Neural progenitor cell (in vitro differentiated cells): ENCODE measurements around the gene PRPF38B. TPM values are rescaled to one million over a fixed set of nuclear protein-coding genes. Genes with fewer than 3 reads are reported as not detected.

Experiments used
- DNase-seq: peaks from one replicate; pipeline ENCODE4 v3.0.0-alpha.2; 2016; ENCODE audit warnings: low spot score
- H2AFZ ChIP-seq: fragments of 200-600 bp; sonication (generic); replicated peaks from 2 replicates; pipeline ENCODE4 v1.6.1; 2016; ENCODE audit warnings: antibody characterized with exemption
- H3F3A ChIP-seq: fragments of 200-600 bp; sonication (generic); 2 replicates; pipeline ENCODE4 v1.6.1; 2016; ENCODE audit warnings: antibody characterized with exemption, low read depth
- H3K27ac ChIP-seq: fragments of 200-600 bp; sonication (generic); 2 replicates; pipeline ENCODE4 v1.5.1; 2016; ENCODE audit warnings: mild to moderate bottlenecking
- H3K27me3 ChIP-seq: fragments of 200-600 bp; sonication (generic); 2 replicates; pipeline ENCODE4 v1.6.1; 2016; ENCODE audit warnings: mild to moderate bottlenecking, moderate library complexity
- H3K36me3 ChIP-seq: fragments of 200-600 bp; sonication (generic); 2 replicates; pipeline ENCODE4 v1.5.1; 2016
- H3K4me1 ChIP-seq: fragments of 200-600 bp; sonication (generic); 2 replicates; pipeline ENCODE4 v1.6.1; 2016; ENCODE audit warnings: mixed run types
- H3K4me2 ChIP-seq: fragments of 200-600 bp; sonication (generic); 2 replicates; pipeline ENCODE4 v1.6.1; 2016
- H3K4me3 ChIP-seq: fragments of 200-600 bp; sonication (generic); 2 replicates; pipeline ENCODE4 v1.5.1; 2016
- H3K79me2 ChIP-seq: fragments of 200-600 bp; sonication (generic); 2 replicates; pipeline ENCODE4 v1.6.1; 2016; ENCODE audit warnings: low read depth
- H3K9ac ChIP-seq: fragments of 200-600 bp; sonication (generic); 2 replicates; pipeline ENCODE4 v1.6.1; 2016
- H3K9me3 ChIP-seq: fragments of 200-600 bp; sonication (generic); 2 replicates; pipeline ENCODE4 v1.5.1; 2016; ENCODE audit warnings: low read depth
- H4K20me1 ChIP-seq: fragments of 200-600 bp; sonication (generic); 2 replicates; pipeline ENCODE4 v1.6.1; 2016; ENCODE audit warnings: low read depth
- H3K27ac Mint-ChIP-seq: 3 replicates; pipeline ENCODE4 v1.8.0; 2021; ENCODE audit warnings: mixed read lengths
- H3K27me3 Mint-ChIP-seq: 2 replicates; pipeline ENCODE4 v1.8.0; 2022; ENCODE audit warnings: low read depth, mild to moderate bottlenecking, inconsistent platforms, moderate library complexity, mixed read lengths; ENCODE audit not compliant: insufficient read depth
- H3K36me3 Mint-ChIP-seq: 3 replicates; pipeline ENCODE4 v1.8.0; 2021; ENCODE audit warnings: mixed read lengths
- H3K4me1 Mint-ChIP-seq: 3 replicates; pipeline ENCODE4 v1.8.0; 2021; ENCODE audit warnings: mixed read lengths
- H3K4me3 Mint-ChIP-seq: 3 replicates; pipeline ENCODE4 v1.8.0; 2021; ENCODE audit warnings: mild to moderate bottlenecking, moderate library complexity, mixed read lengths
- H3K9me3 Mint-ChIP-seq: 3 replicates; pipeline ENCODE4 v1.8.0; 2020; ENCODE audit warnings: mixed read lengths
- EZH2 ChIP-seq: fragments of 200-600 bp; sonication (generic); IDR thresholded peaks from 2 replicates; pipeline ENCODE4 v1.6.1; 2017; ENCODE audit warnings: antibody characterized with exemption, mild to moderate bottlenecking, moderate library complexity
- EZH2phosphoT487 ChIP-seq: fragments of 200-600 bp; sonication (generic); IDR thresholded peaks from 2 replicates; pipeline ENCODE4 v1.6.1; 2017; ENCODE audit warnings: antibody characterized with exemption
- total RNA-seq: library from RNA; depleted of rRNA; stranded (reverse); fragments of >200 nt; gene quantifications from 2 replicates; pipeline ENCODE4 v1.2.3, GENCODE V29; 2015; ENCODE audit warnings: low replicate concordance
- TF ChIP-seq, protein P1 (sequence below): fragments of 200-600 bp; sonication (generic); IDR thresholded peaks from 2 replicates; pipeline ENCODE4 v1.5.1; 2017; ENCODE audit warnings: antibody characterized with exemption, mild to moderate bottlenecking

The PRPF38B gene
- total RNA-seq, 1 donor from 2014 or later = 40.7 TPM

GRCh38 chr1:108669679-108670078, 22.4 kb upstream of the PRPF38B start:
- H3K79me2 ChIP-seq = no peaks in the 10 kb centered on the region
- H3K4me2 ChIP-seq = no peak overlapping the region
- no peak for DNase-seq
- Mint-ChIP-seq H3K27ac (no peak overlapping the region), H3K27me3 (peaks cover 2% of the 10 kb centered on the region), H3K36me3 (no peaks in the 10 kb centered on the region), H3K9me3 (peaks cover 7% of the 10 kb centered on the region), H3K4me3 (no peak overlapping the region), H3K4me1 (no peaks in the 10 kb centered on the region)
- H3K27ac ChIP-seq = no peak overlapping the region
- TF ChIP-seq EZH2 (no peak), EZH2phosphoT487 (no peak)
- TF ChIP-seq, protein P1, sequence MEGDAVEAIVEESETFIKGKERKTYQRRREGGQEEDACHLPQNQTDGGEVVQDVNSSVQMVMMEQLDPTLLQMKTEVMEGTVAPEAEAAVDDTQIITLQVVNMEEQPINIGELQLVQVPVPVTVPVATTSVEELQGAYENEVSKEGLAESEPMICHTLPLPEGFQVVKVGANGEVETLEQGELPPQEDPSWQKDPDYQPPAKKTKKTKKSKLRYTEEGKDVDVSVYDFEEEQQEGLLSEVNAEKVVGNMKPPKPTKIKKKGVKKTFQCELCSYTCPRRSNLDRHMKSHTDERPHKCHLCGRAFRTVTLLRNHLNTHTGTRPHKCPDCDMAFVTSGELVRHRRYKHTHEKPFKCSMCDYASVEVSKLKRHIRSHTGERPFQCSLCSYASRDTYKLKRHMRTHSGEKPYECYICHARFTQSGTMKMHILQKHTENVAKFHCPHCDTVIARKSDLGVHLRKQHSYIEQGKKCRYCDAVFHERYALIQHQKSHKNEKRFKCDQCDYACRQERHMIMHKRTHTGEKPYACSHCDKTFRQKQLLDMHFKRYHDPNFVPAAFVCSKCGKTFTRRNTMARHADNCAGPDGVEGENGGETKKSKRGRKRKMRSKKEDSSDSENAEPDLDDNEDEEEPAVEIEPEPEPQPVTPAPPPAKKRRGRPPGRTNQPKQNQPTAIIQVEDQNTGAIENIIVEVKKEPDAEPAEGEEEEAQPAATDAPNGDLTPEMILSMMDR = no peak
- H4K20me1 ChIP-seq = no peaks in the 10 kb centered on the region
- H3K4me1 ChIP-seq = no peaks in the 10 kb centered on the region
- no peaks in the 10 kb centered on the region for H3K9me3 ChIP-seq
- no peaks in the 10 kb centered on the region for H3F3A ChIP-seq
- no peak overlapping the region for H3K4me3 ChIP-seq
- no peaks in the 10 kb centered on the region for H3K27me3 ChIP-seq
- H2AFZ ChIP-seq = no peak overlapping the region
- H3K9ac ChIP-seq = no peak overlapping the region
- H3K36me3 ChIP-seq = no peaks in the 10 kb centered on the region

- H3K36me3 ChIP-seq = no peaks in the 10 kb centered on the region
- Mint-ChIP-seq H3K27me3 (peaks cover 2% of the 10 kb centered on the region), H3K36me3 (peaks cover 2% of the 10 kb centered on the region), H3K9me3 (peaks cover 10% of the 10 kb centered on the region), H3K4me3 (no peak overlapping the region), H3K4me1 (no peaks in the 10 kb centered on the region), H3K27ac (no peak overlapping the region)
- no peak overlapping the region for H3K4me2 ChIP-seq
- no peak overlapping the region for H3K4me3 ChIP-seq
- no peak overlapping the region for H2AFZ ChIP-seq
- H3K27me3 ChIP-seq = no peaks in the 10 kb centered on the region
- DNase-seq = no peak
- no peaks in the 10 kb centered on the region for H3F3A ChIP-seq
- no peaks in the 10 kb centered on the region for H3K4me1 ChIP-seq
- no peaks in the 10 kb centered on the region for H3K9me3 ChIP-seq
- H3K9ac ChIP-seq = no peak overlapping the region
- no peak overlapping the region for H3K27ac ChIP-seq
- H3K79me2 ChIP-seq = no peaks in the 10 kb centered on the region
- TF ChIP-seq EZH2phosphoT487 = no peak
- TF ChIP-seq EZH2 = no peak
- TF ChIP-seq, protein P1 = no peak
- no peaks in the 10 kb centered on the region for H4K20me1 ChIP-seq
Measured at GRCh38 chr1:108670131-108670773, 21.9 kb upstream of the PRPF38B start.

DNA sequence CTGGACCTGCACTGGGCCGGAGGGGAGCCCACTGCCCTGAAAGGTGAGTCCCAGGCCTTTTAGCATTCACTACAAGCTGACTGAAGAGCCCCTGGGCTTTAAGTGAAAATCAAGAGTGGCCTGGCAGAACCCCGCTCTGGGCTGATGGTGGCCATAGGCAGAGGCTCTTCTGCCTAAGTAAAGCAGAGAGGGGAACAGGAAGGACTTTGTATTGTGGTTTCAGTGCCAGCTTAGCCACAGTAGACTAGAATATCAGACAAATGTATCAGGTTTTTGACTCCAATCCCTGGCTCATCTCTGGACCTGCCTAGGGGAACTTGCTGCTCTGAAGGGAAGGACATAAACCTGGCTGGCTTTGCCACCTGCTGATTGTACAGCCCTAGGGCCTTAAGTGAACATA, 21.0 kb upstream of the PRPF38B start:
- H3K9me3 Mint-ChIP-seq = peaks cover 10% of the 10 kb centered on the region
- no peaks in the 10 kb centered on the region for H3K27me3 ChIP-seq
- no peak for TF ChIP-seq EZH2phosphoT487
- no peak for TF ChIP-seq EZH2
- TF ChIP-seq, protein P1 = no peak
- H3K27ac Mint-ChIP-seq = peak overlapping the region; percentile 53
- no peaks in the 10 kb centered on the region for H4K20me1 ChIP-seq
- H3K4me3 ChIP-seq = no peak overlapping the region
- H3K9ac ChIP-seq = no peak overlapping the region
- H3K4me2 ChIP-seq = no peak overlapping the region
- H3F3A ChIP-seq = no peaks in the 10 kb centered on the region
- H3K27me3 Mint-ChIP-seq = no peaks in the 10 kb centered on the region
- no peak overlapping the region for H2AFZ ChIP-seq
- no peaks in the 10 kb centered on the region for H3K9me3 ChIP-seq
- peaks cover 2% of the 10 kb centered on the region for H3K36me3 Mint-ChIP-seq
- no peak overlapping the region for H3K27ac ChIP-seq
- no peaks in the 10 kb centered on the region for H3K4me1 Mint-ChIP-seq
- no peaks in the 10 kb centered on the region for H3K36me3 ChIP-seq
- no peaks in the 10 kb centered on the region for H3K4me1 ChIP-seq
- no peak for DNase-seq
- H3K4me3 Mint-ChIP-seq = no peak overlapping the region
- no peaks in the 10 kb centered on the region for H3K79me2 ChIP-seq
